HG03135 (cell line): ENCODE results near the gene SYMPK.

Experiments
- ATAC-seq: cut with Tn5 transposase; IDR thresholded peaks from one replicate; pipeline ENCODE4 v1.9.1; 2021; ENCODE audit warnings: mild to moderate bottlenecking, moderate library complexity; ENCODE audit not compliant: unreplicated experiment

The SYMPK gene

GRCh38 chr19:45782820-45783785, 79.8 kb downstream of the SYMPK start:
- no peak for ATAC-seq

GRCh38 chr19:45782162-45782691, 80.7 kb downstream of the SYMPK start, which contains the start of gene DMPK:
Gene DMPK (minus strand): TSS chr19:45782490. CDS start chr19:45782352, 138 bp downstream.
- no peak for ATAC-seq

- no peak for ATAC-seq
These were observed 81.5 kb downstream of the SYMPK start for GRCh38 chr19:45781214-45782161.

- ATAC-seq, result no peak
These were observed 82.3 kb downstream of the SYMPK start for GRCh38 chr19:45780448-45781213.

GRCh38 chr19:45780146-45780447, 82.8 kb downstream of the SYMPK start:
- no peak for ATAC-seq

- ATAC-seq, result peak; percentile 81
These were observed 83.5 kb downstream of the SYMPK start for GRCh38 chr19:45779231-45780145.

- no peak for ATAC-seq
These were observed 84.8 kb downstream of the SYMPK start for GRCh38 chr19:45778010-45778661.

- ATAC-seq, result no peak
These were observed 85.5 kb downstream of the SYMPK start for GRCh38 chr19:45777395-45777961.

GRCh38 chr19:45774765-45775164, 88.2 kb downstream of the SYMPK start:
- ATAC-seq, result no peak

- no peak for ATAC-seq
These were observed 89.6 kb downstream of the SYMPK start for GRCh38 chr19:45773384-45773783.

- ATAC-seq, result no peak
These were observed 90.0 kb downstream of the SYMPK start for GRCh38 chr19:45772912-45773311.

- ATAC-seq, result no peak
These were observed 90.7 kb downstream of the SYMPK start for GRCh38 chr19:45772130-45772840.

- no peak for ATAC-seq
These were observed 91.5 kb downstream of the SYMPK start for GRCh38 chr19:45771311-45771933.

- ATAC-seq, result peak; percentile 50
These were observed 92.5 kb downstream of the SYMPK start for GRCh38 chr19:45770192-45771101.

- no peak for ATAC-seq
These were observed 93.1 kb downstream of the SYMPK start for GRCh38 chr19:45769821-45770191.

- peak; percentile 50 for ATAC-seq
These were observed 93.8 kb downstream of the SYMPK start, which contains the start of gene SIX5 for GRCh38 chr19:45768984-45769782. Gene SIX5 (minus strand): TSS chr19:45769252. CDS start chr19:45768844, 408 bp downstream.
